K562 (cell line): Measurements from ENCODE around the gene IGF2R. TPM values are rescaled to one million over a fixed set of nuclear protein-coding genes. Genes with fewer than 3 reads are reported as not detected.

Experiments used
- BDP1 ChIP-seq: IDR thresholded peaks from 3 replicates; pipeline ENCODE4 v1.6.1; 2011; ENCODE audit not compliant: insufficient read length, insufficient read depth
- DIDO1 ChIP-seq: fragments of 450-650 bp; IDR thresholded peaks from 2 replicates; pipeline ENCODE4 v1.6.1; 2016; ENCODE audit warnings: low read depth, missing biosample characterization, missing genetic modification characterization
- EWSR1 ChIP-seq: fragments of 450-650 bp; IDR thresholded peaks from 2 replicates; pipeline ENCODE4 v1.6.1; 2018; ENCODE audit warnings: borderline replicate concordance, mild to moderate bottlenecking, low read depth, moderate library complexity; ENCODE audit not compliant: partially characterized antibody
- FOSL1 ChIP-seq: fragments of 200-800 bp; sonication (Bioruptor generic); conservative IDR thresholded peaks from 2 replicates; pipeline ENCODE4 v1.6.1; 2016; ENCODE audit warnings: missing genetic modification characterization, missing compliant biosample characterization
- FOXA1 ChIP-seq: fragments of 450-650 bp; IDR thresholded peaks from 2 replicates; pipeline ENCODE4 v1.6.1; 2016; ENCODE audit warnings: mild to moderate bottlenecking, borderline replicate concordance
- FOXK2 ChIP-seq, 2 experiments: fragments of 450-650 bp; IDR thresholded peaks in 1 of 2; conservative IDR thresholded peaks in 1 of 2; 2 replicates each; pipeline ENCODE4 v1.6.1; 2016; ENCODE audit warnings: low read depth in 2 of 2, mild to moderate bottlenecking in 1 of 2
- FOXO4 ChIP-seq: fragments of 450-650 bp; formaldehyde crosslinking; IDR thresholded peaks from 2 replicates; pipeline ENCODE4 v1.4.0; 2020; ENCODE audit warnings: mild to moderate bottlenecking, moderate library complexity
- HDAC2 ChIP-seq: fragments of 450-650 bp; IDR thresholded peaks from 2 replicates; pipeline ENCODE4 v1.6.1; 2016; ENCODE audit warnings: mild to moderate bottlenecking
- HDAC3 ChIP-seq: fragments of 450-650 bp; IDR thresholded peaks from 2 replicates; pipeline ENCODE4 v1.6.1; 2018; ENCODE audit warnings: borderline replicate concordance, mild to moderate bottlenecking, moderate library complexity; ENCODE audit not compliant: partially characterized antibody
- HNRNPUL1 ChIP-seq: fragments of 200-400 bp; formaldehyde crosslinking; IDR thresholded peaks from 2 replicates; pipeline ENCODE4 v1.6.1; 2017; ENCODE audit warnings: low read length
- KDM1A ChIP-seq, 2 experiments: fragments of 450-650 bp; IDR thresholded peaks; 2 replicates each; pipeline ENCODE4 v1.6.1; 2016; ENCODE audit warnings: mild to moderate bottlenecking in 2 of 2
- MCM5 ChIP-seq: fragments of 450-650 bp; IDR thresholded peaks from 2 replicates; pipeline ENCODE4 v1.6.1; 2016; ENCODE audit warnings: low read depth
- MXI1 ChIP-seq: IDR thresholded peaks from 2 replicates; pipeline ENCODE4 v1.6.1; 2011; ENCODE audit warnings: low read depth, mild to moderate bottlenecking, improper control_type of control experiment, low read length
- MYNN ChIP-seq, 2 experiments: sonication (generic); formaldehyde crosslinking in 1 of 2; IDR thresholded peaks; 2 replicates each; pipeline versions ENCODE4 v1.5.0 to v1.6.1; 2016 to 2020; ENCODE audit warnings: antibody characterized with exemption in 1 of 2, missing genetic modification reagents in 1 of 2
- PML ChIP-seq: IDR thresholded peaks from 2 replicates; pipeline ENCODE4 v1.6.1; 2012; ENCODE audit warnings: low read length, inconsistent platforms
- SOX6 ChIP-seq: fragments of 450-650 bp; IDR thresholded peaks from 2 replicates; pipeline ENCODE4 v1.6.1; 2014; ENCODE audit warnings: mild to moderate bottlenecking
- ZC3H8 ChIP-seq: fragments of 450-650 bp; IDR thresholded peaks from 2 replicates; pipeline ENCODE4 v1.6.1; 2017
- ZNF184 ChIP-seq: sonication (generic); formaldehyde crosslinking; IDR thresholded peaks from 2 replicates; pipeline ENCODE4 v1.5.0; 2020; ENCODE audit warnings: missing genetic modification reagents
- ZNF311 ChIP-seq: fragments of 250-450 bp; sonication (Bioruptor Pico); IDR thresholded peaks from 2 replicates; pipeline ENCODE4 v1.4.0; 2020; ENCODE audit warnings: mild to moderate bottlenecking, moderate library complexity
- ZNF76 ChIP-seq: fragments of 250-450 bp; sonication (Bioruptor Pico); IDR thresholded peaks from 2 replicates; pipeline ENCODE4 v1.4.0; 2020; ENCODE audit warnings: mild to moderate bottlenecking, moderate library complexity, borderline replicate concordance
- ZNF780A ChIP-seq: fragments of 250-450 bp; sonication (Bioruptor Pico); IDR thresholded peaks from 2 replicates; pipeline ENCODE4 v1.5.0; 2021; ENCODE audit warnings: mild to moderate bottlenecking
- ZZZ3 ChIP-seq: fragments of 450-650 bp; IDR thresholded peaks from 2 replicates; pipeline ENCODE4 v1.6.1; 2016; ENCODE audit warnings: antibody characterized with exemption, mild to moderate bottlenecking, moderate library complexity
- polyA plus RNA-seq, 8 experiments: library from polyadenylated mRNA; depleted of rRNA in 4 of 8; stranded (reverse) in 5 of 8; unstranded in 3 of 8; fragments of >200 nt; fragmentation: Nextera tagmentation in 2 of 8; fragmentation: Illumina TruSeq in 1 of 8; extraction: Ambion mirVana in 2 of 8; extraction: Trizol in 1 of 8; gene quantifications; 2 replicates each; pipeline versions ENCODE4 v1.2.1 to v1.2.3, GENCODE V29; 2011 to 2014; ENCODE audit warnings: inconsistent platforms in 1 of 8, missing spikeins in 1 of 8
- total RNA-seq, 7 experiments: library from RNA; depleted of rRNA in 6 of 7; stranded (reverse); fragments of >200 nt in 6 of 7; fragmentation: Illumina TruSeq in 2 of 7; extraction: Trizol in 2 of 7; gene quantifications; 2 replicates each; pipeline versions ENCODE4 v1.2.1 to v1.2.3, GENCODE V29; 2011 to 2021; ENCODE audit warnings: low replicate concordance in 1 of 7
- TF ChIP-seq, protein P1 (sequence below), 2 experiments: fragments of 200-800 bp in 1 of 2; sonication (Bioruptor generic) in 1 of 2; sonication (generic) in 1 of 2; formaldehyde crosslinking in 1 of 2; IDR thresholded peaks in 1 of 2; conservative IDR thresholded peaks in 1 of 2; 2 replicates each; pipeline versions ENCODE4 v1.5.0 to v1.6.1; 2016 to 2020; ENCODE audit warnings: missing compliant biosample characterization in 1 of 2, missing genetic modification characterization in 1 of 2, missing genetic modification reagents in 1 of 2
- TF ChIP-seq, protein P2 (sequence below), 2 experiments: IDR thresholded peaks; 2 replicates each; pipeline ENCODE4 v1.6.1; 2011; ENCODE audit warnings: borderline replicate concordance in 1 of 2, control low read depth in 1 of 2, low read depth in 1 of 2, low read length in 1 of 2, mild to moderate bottlenecking in 1 of 2, mixed read lengths in 1 of 2, moderate library complexity in 1 of 2; ENCODE audit not compliant: insufficient read depth in 1 of 2, insufficient read length in 1 of 2, poor library complexity in 1 of 2, severe bottlenecking in 1 of 2; ENCODE audit errors: extremely low read depth in 1 of 2
- TF ChIP-seq, protein P3 (sequence below): IDR thresholded peaks from 2 replicates; pipeline ENCODE4 v1.6.1; 2014; ENCODE audit warnings: antibody characterized with exemption

The IGF2R gene
- total and polyA plus RNA-seq, 9 of the 15 experiments (the other 6 are each of a cell fraction or from before 2014, with no cell fraction given), result 3.5 to 92.3 (median 34.5) TPM

GRCh38 chr6:159999240-159999671, 30.4 kb downstream of the IGF2R start (continued):
- TF ChIP-seq ZNF311 (no peak), EWSR1 (no peak), ZC3H8 (no peak), MYNN (IDR thresholded peaks at IDR 0.05) (no peak), MYNN (CRISPR knock-in tag; IDR thresholded peaks at IDR 0.05) (no peak), KDM1A (IDR thresholded peaks at IDR 0.05) (peak; percentile 75 to 78), FOSL1 (tag) (peak; percentile 58; the same call in 1 of the 2 replicates), MCM5 (no peak), ZNF184 (no peak), HDAC2 (peak; percentile 75; the same call in 1 of the 2 replicates), FOXA1 (no peak), PML (peak; percentile 12; the same call in 1 of the 2 replicates), DIDO1 (tag) (no peak), ZZZ3 (no peak), HDAC3 (peak; percentile 42), FOXO4 (CRISPR knock-in tag) (no peak), HNRNPUL1 (no peak), ZNF76 (CRISPR knock-in tag) (peak; percentile 40; the same call in 1 of the 2 replicates), FOXK2 (conservative IDR thresholded peaks at IDR 0.05 in 1 of 2, IDR thresholded peaks at IDR 0.05 in 1 of 2; ENCODE audit: low read depth in 2 of 2) (no peak; a peak in 1 of 4 replicates), BDP1 (no peak), SOX6 (peak; percentile 82), ZNF780A (CRISPR knock-in tag) (no peak), MXI1 (no peak)
- TF ChIP-seq, protein P1, sequence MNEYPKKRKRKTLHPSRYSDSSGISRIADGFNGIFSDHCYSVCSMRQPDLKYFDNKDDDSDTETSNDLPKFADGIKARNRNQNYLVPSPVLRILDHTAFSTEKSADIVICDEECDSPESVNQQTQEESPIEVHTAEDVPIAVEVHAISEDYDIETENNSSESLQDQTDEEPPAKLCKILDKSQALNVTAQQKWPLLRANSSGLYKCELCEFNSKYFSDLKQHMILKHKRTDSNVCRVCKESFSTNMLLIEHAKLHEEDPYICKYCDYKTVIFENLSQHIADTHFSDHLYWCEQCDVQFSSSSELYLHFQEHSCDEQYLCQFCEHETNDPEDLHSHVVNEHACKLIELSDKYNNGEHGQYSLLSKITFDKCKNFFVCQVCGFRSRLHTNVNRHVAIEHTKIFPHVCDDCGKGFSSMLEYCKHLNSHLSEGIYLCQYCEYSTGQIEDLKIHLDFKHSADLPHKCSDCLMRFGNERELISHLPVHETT (CRISPR knock-in tag; conservative IDR thresholded peaks at IDR 0.05 in 1 of 2, IDR thresholded peaks at IDR 0.05 in 1 of 2), result 0 out of 4 replicates have a peak, but pooled peaks of 1 of the 2 experiments have one; percentile 28
- TF ChIP-seq, protein P2, sequence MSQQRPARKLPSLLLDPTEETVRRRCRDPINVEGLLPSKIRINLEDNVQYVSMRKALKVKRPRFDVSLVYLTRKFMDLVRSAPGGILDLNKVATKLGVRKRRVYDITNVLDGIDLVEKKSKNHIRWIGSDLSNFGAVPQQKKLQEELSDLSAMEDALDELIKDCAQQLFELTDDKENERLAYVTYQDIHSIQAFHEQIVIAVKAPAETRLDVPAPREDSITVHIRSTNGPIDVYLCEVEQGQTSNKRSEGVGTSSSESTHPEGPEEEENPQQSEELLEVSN (IDR thresholded peaks at IDR 0.05; ENCODE audit: borderline replicate concordance in 1 of 2, extremely low read depth in 1 of 2, insufficient read depth in 1 of 2, insufficient read length in 1 of 2, low read depth in 1 of 2, low read length in 1 of 2, poor library complexity in 1 of 2, severe bottlenecking in 1 of 2), result no peak
- TF ChIP-seq, protein P3, sequence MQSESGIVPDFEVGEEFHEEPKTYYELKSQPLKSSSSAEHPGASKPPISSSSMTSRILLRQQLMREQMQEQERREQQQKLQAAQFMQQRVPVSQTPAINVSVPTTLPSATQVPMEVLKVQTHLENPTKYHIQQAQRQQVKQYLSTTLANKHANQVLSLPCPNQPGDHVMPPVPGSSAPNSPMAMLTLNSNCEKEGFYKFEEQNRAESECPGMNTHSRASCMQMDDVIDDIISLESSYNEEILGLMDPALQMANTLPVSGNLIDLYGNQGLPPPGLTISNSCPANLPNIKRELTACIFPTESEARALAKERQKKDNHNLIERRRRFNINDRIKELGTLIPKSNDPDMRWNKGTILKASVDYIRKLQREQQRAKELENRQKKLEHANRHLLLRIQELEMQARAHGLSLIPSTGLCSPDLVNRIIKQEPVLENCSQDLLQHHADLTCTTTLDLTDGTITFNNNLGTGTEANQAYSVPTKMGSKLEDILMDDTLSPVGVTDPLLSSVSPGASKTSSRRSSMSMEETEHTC, result no peak
